HG02588 (cell line): Measurements from ENCODE around the gene TMEM232.

Experiments used
- ATAC-seq: cut with Tn5 transposase; IDR thresholded peaks from one replicate; pipeline ENCODE4 v1.9.1; 2021; ENCODE audit warnings: mild to moderate bottlenecking, moderate library complexity; ENCODE audit not compliant: unreplicated experiment

Gene TMEM232

DNA sequence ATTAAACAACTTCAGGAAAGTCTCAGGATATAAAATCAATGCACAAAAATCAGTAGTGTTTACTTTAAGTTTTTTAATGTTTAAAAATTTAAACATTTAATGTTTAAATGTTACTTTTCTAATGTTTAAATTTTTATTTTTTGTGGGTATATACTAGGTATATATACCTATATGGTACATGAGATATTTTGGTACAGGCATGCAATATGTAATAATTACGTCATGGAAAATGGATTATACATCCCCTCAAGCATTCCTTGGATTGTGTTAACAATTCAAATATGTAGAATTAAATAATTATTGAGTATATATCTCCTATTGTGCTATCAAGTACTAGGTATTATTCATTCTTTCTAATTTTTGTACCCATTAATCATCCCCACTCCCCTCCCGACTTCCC lies 291.3 kb downstream of the TMEM232 start:
- ATAC-seq = no peak

DNA sequence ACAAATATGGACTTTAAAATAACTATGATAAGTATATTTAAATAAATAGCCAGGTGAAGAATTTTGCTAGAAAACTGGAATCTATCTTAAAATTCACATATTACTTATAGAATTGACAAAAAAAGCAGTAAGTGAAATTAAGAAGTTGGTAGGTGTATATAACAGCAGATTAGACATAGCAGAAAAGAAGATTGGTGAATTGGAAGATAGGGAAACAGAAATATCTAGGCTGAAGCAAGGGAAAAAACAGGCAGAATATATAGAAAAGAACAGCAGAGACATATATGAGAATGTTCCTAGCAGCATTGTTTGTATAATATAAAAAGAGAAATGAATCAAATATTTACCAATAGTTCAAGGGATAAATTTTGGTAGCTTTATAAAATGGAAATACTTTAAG lies 294.9 kb downstream of the TMEM232 start:
- ATAC-seq = no peak

DNA sequence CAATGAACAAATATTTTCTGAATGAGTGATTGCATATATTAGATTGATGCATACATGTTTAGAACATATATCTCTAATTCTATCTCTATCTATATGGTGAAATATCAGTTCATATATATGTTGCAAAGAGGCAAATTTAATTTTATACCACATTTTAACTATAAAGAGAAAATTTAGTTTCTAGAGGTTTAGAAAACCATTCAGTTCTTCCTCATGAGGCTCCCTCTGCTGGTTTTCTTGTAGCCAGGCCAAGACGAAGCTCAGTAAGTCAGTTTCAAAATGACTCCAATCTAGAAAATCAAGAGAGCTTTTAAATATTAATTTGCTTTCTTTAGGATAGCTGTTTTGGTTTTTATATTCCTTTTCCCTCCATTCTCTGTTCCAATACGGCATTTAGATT lies 312.1 kb downstream of the TMEM232 start:
- no peak for ATAC-seq

DNA sequence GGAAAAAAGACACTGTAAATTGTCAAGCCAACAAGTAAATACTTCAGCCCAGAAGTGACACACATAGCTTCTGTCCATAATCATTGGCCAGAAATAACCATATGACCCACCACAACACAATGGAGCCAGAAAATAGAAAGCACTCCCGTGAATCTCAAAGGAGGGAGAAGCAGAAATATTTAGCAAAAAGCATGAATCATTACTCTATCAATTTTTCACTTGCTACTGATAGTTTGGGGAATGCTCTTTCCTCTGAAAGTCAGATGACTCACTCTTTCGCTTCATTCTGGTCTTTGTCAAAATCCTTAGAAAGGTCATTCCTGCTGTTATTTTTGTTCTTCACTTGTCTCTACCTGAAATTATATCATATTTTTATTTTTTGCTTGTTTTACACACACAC lies 312.6 kb downstream of the TMEM232 start:
- no peak for ATAC-seq

DNA sequence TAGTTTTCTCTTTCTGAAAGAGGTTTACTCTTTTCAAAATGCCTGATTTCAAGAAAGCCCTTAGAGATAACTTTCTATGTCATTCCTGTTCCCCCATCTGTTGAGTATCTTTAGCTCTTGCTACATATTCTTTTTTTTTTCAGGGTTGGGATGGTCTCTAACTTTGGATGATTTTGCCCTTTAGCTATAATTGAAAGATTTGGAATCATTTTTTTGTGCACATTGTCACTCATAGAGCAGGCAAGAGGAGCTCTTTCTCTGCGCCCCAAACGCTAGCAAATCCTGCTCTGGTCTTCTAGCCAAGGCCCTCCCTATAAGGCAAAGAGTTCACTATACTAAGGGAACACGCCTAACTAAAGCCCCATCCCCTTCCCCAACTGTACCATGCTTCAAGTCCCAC lies 316.9 kb downstream of the TMEM232 start:
- ATAC-seq = no peak

DNA sequence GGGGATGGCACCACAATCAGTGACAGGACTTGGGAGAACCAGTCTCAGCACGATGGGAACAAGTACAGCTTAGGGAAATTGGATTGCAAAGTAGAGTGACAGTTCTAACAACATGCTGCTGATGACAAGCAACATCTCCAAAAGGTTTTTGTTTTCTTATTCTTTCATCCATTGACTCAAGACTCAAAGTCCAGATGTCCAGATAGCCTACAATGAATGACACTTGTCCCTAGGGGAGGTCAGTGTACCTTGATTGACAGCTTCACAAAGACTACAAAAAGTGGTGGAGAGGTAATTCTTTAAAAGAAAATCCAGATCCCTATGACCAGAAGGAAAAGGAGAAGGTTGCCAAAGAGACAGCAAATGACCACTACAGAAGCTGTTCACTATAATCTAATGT lies 323.9 kb downstream of the TMEM232 start:
- ATAC-seq = no peak

DNA sequence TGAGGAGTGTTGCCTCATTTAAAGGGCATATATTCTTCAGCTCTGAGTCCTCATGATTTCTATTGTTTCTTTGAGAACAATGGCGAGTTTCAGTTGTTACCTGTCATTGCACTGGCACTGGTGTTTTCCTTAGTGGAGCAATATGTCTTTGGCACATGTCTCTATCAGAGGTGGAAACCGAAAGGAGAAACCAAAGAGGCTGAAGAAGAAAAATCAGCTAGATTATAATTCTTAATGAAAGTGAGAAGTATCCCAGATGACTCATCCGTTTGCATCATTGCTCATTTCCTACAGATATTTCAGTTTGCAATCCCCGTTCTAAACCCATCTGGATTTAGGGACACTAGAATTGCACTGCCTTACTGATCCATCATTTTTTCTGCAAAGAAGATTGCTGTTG lies 324.6 kb downstream of the TMEM232 start:
- ATAC-seq = no peak

DNA sequence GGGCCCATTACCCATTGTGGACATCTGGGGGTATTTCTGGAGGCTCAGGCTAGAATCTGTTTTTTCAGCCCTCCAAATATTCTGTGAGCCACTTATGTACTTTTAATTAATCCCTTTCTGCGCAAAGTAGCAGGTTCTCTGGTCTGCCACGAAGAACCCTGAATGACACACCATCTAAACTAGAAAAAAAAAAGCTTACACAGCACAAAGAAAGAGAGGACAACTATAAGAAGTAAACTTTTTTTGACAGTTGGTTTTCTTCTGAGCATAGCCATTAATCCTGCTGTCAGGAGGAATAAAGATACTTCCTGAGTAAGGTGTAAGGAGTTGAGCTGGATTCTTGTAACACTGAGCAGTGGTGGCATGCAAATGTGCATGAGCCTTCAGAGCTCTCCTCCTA lies 327.5 kb downstream of the TMEM232 start:
- no peak for ATAC-seq

DNA sequence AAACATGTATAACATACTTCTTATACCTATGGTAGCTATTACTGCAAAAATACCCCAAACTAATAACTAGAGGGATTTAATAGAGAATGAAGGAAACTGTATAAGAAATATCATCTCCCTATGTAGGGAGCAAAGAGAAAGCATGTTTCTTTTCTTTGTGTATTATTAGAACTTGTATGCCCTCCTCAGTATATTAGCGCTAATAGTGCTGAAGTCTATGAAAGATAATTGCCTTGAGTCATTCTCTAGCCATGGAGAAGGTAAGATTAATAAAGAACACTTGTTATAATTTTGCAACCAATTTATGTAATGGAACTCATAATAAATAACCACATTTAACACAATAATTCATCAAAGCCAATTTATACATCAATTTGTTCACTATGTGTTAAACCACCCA lies 329.2 kb downstream of the TMEM232 start:
- ATAC-seq = no peak

DNA sequence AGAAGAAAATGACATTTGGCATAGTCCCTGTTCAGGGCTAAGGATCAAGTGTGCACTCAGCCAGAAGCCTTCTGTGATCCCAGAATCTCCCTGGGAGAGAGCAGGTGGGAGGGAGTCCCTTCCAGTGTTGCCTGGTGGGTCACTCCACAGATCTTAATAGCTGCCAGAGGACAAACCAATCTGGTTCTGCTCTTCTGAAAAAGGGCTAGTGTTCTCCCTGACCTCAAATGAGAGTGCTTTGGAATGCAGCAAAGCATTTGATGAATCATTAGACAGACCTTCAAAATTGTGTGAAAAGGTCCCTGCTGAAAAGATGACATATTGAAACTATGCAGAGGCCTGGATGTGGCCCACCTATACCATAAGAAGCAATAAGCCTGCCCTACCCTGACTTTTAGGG lies 339.7 kb downstream of the TMEM232 start:
- no peak for ATAC-seq

DNA sequence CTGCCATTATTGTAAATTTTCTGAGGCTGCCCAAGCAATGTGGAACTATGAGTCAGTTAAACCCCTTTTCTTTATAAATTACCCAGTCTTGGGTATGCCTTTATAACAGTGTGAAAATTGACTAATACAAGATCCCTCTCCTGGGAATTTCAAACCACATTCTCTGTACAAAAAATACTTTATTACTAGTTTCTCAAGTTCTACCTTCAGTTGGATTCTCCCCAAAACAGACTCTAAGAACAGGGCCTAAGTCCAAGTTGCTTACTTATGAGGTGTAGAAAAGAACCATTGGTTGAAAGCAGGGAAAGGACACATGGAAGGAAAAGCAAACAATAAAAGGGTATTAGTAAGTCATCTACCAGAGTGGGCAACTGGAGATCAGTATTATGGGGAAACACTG lies 343.2 kb downstream of the TMEM232 start:
- no peak for ATAC-seq

DNA sequence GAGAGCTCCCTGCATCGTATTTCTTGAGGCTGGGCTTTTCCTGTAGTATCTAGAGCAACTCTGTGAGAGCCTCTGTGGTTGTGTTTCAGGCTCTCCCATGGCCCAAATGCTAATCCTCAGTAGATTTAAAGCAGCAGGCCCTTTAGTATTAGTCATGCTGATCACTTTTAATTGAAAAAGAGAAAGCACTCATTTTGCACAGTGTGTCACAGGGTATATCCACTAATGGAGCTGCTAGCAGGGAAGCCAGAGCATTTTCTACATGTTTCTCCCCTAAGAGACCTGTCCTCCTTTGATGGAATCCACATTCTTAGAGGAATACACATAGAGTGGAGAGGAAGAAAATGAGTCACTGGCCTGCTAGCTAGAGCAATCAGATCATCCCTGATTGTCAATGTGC lies 348.5 kb downstream of the TMEM232 start:
- no peak for ATAC-seq

DNA sequence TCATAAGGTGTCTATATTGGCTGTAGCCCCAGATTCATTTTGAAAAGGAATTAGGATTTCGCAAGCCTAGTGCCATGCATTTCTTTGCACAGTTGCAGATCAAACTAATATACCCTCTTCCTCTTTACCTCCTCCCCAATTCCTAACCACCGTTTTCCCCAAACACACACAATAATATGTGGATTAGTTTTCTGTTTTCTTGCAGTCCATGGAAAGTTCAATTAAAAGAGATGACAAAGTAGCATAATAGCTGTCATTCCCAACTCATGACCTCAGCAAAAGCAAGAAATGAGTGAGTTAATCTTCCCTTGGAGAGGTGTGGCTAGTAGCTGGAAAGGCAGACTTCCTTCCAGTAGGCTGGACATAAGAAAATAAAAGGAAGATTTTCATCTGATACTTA lies 349.1 kb downstream of the TMEM232 start:
- no peak for ATAC-seq

DNA sequence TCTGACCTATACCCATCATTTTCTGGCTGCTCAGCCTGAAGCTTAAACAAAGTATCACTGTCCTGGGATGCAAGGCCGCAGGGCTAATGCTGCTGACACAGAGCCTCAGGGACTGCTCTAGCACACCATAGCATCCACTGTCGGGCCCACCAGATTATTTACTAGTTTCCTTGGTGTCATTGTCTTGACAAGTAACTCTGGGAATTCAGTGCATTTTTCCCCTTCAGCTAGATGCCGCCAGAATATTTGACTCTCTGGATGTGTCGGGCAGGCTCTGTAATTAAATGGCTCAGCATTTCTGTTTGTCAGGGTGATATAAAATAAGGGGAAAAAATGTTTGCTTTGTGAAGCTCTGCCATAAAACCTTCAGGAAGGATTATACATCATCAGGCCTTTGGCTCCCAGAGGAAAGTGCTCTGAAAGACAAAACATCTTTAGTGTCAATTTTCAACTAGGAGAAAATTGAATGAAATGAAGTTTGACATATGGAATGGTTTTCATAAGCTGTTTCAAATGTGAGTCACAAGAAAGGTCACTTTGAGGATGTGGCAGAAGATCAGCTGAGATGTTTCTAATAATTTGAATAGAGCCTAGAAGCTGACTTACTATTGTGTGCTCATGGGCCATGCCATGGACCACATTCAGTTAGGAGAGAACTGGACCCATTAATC lies 350.1 kb downstream of the TMEM232 start:
- ATAC-seq = no peak

DNA sequence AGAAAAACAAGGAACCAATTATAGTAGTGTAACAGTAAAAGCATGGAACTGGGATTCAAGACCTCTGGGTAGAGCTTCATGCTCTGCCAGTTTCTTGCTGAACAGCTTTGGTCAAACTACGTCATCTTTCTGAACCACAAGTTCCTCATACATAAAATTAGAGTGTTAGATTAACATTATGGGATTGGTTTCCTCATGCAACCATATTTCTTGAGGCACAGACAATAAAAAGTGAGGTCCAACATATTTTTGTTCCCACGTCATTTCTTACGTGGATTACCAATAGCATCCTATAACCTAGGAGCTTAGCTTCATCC lies 354.8 kb downstream of the TMEM232 start:
- peak; percentile 85 for ATAC-seq

DNA sequence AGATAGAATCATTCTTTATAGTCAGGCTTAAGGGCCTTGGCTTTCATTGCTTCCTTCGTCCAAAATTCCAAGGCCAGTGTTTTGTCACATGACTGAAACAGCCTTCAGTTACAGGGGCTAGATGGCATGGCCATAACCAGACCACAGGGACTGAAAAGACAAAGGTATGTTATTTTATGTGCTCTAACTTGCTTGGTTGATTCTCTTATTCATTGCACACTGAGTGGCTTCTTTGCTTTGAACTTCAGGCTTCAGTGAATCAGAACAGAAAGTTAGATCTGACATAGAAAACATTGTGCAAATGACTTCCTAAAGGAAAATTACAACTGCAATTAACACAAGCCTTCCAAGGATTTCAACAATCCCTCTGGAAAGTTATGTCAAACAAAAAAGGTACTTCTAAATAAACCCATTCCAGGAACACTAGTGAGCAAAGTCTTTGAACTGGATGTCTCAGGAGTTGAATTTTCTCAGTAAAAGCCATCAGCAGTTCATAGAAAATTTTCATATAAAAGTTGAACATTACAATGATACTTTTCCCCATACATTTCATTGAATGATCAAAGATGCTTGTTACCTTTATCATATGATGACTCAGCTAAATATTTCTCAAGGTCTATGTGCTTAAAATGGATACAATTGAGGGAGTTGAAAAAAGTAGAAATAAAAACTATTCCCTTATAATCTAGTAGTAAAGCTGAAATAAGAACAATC lies 355.3 kb downstream of the TMEM232 start:
- ATAC-seq = no peak
